Esophagus muscularis mucosa (tissue), 3 donors: Measurements from ENCODE around the gene RFNG.

ENCODE experiments used
- POLR2AphosphoS5 ChIP-seq, 2 donors: sonication (generic); formaldehyde crosslinking; IDR thresholded peaks; one replicate each; pipeline ENCODE4 v1.6.1; 2017; ENCODE audit warnings: antibody characterized with exemption in 2 of 2
- TF ChIP-seq, protein P1 (sequence below), 3 experiments: fragments of 200-600 bp in 2 of 3; fragments of 450-650 bp in 1 of 3; sonication (generic) in 2 of 3; IDR thresholded peaks; one replicate each; pipeline ENCODE4 v1.5.1; 2017 to 2019; ENCODE audit warnings: antibody characterized with exemption in 3 of 3, mild to moderate bottlenecking in 2 of 3, moderate library complexity in 1 of 3

- TF ChIP-seq, protein P1, sequence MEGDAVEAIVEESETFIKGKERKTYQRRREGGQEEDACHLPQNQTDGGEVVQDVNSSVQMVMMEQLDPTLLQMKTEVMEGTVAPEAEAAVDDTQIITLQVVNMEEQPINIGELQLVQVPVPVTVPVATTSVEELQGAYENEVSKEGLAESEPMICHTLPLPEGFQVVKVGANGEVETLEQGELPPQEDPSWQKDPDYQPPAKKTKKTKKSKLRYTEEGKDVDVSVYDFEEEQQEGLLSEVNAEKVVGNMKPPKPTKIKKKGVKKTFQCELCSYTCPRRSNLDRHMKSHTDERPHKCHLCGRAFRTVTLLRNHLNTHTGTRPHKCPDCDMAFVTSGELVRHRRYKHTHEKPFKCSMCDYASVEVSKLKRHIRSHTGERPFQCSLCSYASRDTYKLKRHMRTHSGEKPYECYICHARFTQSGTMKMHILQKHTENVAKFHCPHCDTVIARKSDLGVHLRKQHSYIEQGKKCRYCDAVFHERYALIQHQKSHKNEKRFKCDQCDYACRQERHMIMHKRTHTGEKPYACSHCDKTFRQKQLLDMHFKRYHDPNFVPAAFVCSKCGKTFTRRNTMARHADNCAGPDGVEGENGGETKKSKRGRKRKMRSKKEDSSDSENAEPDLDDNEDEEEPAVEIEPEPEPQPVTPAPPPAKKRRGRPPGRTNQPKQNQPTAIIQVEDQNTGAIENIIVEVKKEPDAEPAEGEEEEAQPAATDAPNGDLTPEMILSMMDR (IDR thresholded peaks at IDR 0.05) = no peak
- TF ChIP-seq POLR2AphosphoS5 (IDR thresholded peaks at IDR 0.05) = no peak
These were observed 1.4 kb downstream of the RFNG start for GRCh38 chr17:82050152-82050760.
